Activated CD8-positive, alpha-beta memory T cell treated with anti-CD3 and anti-CD28 coated beads for 36 hours (primary cell): ENCODE results near the gene HIVEP1. TPM values are rescaled to one million over a fixed set of nuclear protein-coding genes. Genes with fewer than 3 reads are reported as not detected.

Experiments
- CTCF ChIA-PET: fragments of 350-600 bp; sonication (Branson Sonifier 250); formaldehyde crosslinking; loops from one replicate; lab custom pipeline; 2021; ENCODE audit warnings: antibody characterized with exemption; lab: Charles Lee
- POLR2A ChIA-PET: fragments of 350-600 bp; sonication (Branson Sonifier 250); formaldehyde crosslinking; loops from one replicate; lab custom pipeline; 2021; ENCODE audit warnings: antibody characterized with exemption; lab: Charles Lee
- total RNA-seq, 2 experiments: library from RNA; stranded (reverse); gene quantifications; one replicate each; pipeline ENCODE4 v1.2.3, GENCODE V29; 2021

HIVEP1 gene
- total RNA-seq, 2 experiments from 2014 or later: 32.1 to 32.4 TPM

DNA sequence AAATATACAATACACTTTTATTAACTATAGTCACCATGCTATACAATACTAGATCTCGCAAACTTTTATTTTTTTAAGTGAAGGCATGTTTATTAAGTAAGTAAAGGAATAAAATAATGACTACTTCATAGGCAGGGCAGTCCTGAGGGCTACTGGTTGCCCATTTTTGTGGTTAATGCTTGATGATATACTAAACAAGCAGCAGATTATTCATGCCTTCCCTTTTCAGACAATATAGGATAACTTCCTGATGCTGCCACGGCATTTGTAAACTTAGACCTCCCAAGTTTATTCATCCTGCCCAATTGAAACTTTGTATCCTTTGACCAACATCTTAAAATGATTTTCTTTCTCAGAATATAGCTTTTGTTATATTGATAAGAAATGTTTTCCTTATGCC is 24.7 kb upstream of the HIVEP1 start:
- CTCF ChIA-PET: interaction anchor here (0.6 kb wide), 1 partner anchor 1226 kb away, joined by 3 read pairs; no protein-coding TSS in a partner anchor
- POLR2A ChIA-PET: no interaction called here

DNA sequence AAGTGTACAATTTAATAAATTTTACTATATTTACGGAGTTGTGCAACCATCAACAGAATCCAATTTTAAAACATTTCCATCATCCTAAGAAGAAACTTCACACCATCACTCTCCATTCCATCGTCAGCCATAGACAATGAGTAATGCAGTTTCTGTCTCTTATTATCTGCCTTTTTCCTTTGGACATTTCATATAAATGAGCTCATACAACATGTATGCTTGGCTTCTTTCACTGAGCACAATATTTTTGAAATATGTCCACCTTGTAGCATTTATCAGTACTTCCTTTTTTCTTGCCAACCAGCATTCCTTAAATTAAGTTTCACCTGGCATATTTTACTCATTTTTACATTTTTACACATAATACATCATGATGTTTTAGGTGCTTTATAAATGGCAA is 22.7 kb upstream of the HIVEP1 start:
- POLR2A ChIA-PET: no interaction called here
- CTCF ChIA-PET: no interaction called here

DNA sequence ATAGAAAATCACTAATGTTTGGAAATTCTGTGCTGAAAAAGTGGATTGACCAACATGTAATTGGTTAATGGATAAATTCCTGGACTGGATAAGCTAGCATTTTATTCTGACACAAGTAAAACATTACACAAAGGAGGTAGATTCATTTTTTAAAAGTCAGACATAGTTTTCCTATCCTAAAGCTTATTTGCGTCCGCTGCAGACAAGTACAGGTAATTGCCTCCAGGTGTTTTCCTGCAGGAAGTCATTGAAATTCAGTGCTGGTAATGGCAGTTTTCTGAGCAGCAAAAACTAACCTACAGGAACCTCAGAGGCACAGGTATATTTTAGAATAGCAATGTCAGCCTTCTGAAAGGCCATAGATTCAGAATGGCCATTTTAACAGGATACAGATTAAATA is 20.0 kb upstream of the HIVEP1 start:
- CTCF ChIA-PET: no interaction called here
- POLR2A ChIA-PET: no interaction called here

DNA sequence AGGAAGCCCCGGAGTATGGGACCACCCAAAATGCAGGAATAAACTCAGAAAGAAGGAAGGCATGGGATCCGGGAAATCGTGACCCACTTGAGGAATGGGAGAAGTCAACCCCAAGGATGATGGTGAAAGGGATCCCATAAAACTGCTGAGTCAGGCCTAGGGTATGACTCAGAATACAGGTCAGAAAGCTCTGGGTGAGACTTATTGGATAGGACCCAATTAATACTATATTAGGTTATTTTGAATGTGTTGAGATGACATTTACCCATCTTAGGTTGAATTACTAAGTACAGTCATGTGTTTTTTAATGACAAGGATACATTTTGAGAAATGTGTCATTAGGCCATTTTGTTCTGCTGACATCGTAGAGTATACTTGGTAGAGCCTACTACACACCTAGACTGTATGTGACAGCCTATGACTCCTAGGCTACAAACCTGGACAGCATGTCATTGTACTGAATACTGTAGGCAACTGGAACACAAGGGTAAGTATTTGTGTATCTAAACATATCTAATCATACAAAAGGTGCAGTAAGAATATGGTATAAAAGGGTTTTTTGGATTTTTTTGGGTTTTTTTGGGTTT is 17.1 kb upstream of the HIVEP1 start:
- ChIA-PET POLR2A (no interaction called here), CTCF (no interaction called here)

DNA sequence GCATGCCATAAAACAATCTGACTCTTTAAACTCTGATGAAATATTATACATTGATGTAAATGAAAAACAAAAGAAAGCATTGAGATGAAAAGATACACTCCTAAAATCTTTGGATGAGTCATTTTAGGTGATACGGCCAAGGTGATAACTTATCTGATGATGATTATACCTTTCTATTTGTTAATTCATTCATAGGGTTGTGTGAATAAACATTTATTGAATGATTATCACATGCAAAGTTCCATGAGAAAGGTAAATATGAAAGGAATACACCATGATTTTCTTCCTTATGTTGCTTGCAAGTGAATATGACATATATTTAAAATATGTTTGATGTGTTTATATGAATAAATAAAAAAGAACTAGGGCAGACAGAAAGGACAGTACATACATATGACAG is 15.4 kb upstream of the HIVEP1 start:
- ChIA-PET CTCF (no interaction called here), POLR2A (no interaction called here)

DNA sequence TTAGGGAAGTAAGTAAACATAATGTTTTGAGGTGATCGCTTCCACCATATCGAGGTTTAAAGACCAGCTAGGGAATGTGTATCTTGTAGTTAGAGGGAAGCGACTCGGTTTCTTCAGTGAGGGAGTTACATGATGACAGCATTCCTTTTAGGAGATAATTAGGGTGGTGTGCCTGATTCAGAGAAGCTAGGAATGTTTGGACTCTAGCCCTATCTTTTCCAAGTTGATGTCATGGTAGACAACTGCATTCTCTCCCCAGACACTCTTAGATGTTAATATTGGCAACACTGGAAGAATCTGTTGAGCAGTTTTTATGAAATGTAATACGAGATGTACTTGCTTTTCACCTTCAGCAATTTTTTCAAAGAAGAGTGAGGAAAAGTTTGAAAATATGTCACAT is 12.9 kb upstream of the HIVEP1 start:
- POLR2A ChIA-PET: no interaction called here
- CTCF ChIA-PET: no interaction called here

DNA sequence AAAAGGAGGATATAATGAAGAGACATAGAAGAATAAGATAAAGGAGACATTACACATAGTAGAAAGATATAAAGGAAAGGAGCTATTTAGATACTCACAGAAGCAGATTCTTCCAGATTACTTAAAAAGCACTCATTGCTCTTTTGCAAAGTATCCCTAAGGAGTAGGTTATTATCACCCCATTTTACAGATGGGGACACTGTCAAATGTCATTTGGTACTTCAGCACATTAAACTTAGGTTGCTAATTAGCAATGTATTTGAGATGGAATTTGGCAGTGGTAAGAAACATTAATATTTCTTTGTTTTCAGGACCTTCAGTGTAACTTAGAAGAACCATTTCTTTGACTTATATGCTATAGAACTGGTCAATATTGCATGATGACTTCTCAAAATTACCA is 11.9 kb upstream of the HIVEP1 start:
- ChIA-PET POLR2A (no interaction called here), CTCF (no interaction called here)

DNA sequence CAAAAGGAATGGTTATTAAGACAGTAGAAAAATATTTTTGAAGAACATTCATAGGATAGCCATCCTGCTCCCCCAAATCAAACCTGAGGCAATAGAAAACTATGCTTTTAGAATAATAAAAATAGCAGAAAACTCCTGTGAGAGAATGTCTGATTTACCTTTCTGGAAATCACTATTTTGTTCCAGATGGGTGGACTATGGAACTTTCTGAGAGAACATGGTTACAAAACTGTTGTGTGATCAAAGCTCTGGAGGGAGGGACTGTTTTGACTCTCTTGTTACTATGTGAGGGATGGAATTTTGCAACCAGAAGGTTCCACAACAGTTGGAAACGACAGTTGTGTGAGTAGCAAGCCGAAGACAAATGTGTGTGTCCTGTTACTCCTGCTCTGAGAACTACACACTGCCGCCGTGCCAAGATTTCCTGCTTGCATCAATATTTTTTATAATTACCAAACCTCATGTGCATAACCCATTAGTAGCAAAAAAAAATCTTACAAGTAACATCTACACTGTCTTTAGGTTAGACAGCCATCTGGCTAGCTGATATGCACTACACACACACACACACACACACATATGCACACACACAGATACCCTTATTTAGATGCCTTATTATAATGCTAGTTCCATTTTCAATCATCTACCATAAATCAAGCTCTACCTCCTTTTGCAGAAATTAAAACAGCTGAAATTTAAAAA is 11.0 kb upstream of the HIVEP1 start:
- ChIA-PET CTCF (no interaction called here), POLR2A (interaction anchor here (0.6 kb wide), 1 partner anchor 11 kb away, joined by 5 read pairs; no protein-coding TSS in a partner anchor)

DNA sequence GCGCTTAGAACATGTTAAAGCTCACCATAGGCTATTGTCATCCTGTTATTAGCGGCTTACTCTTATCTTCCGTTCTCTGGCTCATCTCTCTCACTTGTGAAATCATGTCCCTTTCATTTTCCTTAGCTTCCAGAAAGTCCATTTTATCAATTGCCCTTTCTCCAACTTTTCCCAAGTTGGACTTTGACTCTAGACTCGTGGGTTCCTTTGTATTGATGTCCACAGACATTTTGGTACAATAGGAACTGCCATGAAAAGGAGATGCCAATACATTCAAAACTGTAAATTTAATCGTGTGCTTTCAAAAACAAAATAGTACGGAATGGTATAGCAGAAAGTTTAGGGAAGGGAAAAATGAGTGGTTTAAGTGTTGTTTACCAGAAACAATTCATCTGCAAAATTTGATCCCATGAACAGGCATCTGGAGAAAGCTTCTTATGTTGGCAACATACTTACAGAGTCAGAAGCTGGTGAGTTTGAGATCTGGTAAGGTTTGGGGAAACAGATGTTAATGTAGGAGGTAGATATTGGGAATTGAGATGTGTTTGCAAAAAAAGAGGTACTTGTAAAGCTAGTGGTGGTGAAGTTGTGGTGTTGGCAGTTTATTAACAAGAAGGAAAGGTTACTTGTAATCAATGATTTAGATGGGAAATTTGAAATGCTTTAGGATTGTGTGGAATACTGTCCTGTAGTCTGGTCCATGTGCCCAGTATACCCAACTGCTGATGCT is 10.2 kb upstream of the HIVEP1 start:
- CTCF ChIA-PET: no interaction called here
- POLR2A ChIA-PET: interaction anchor here (0.6 kb wide), 1 partner anchor 11 kb away, joined by 5 read pairs; no protein-coding TSS in a partner anchor

DNA sequence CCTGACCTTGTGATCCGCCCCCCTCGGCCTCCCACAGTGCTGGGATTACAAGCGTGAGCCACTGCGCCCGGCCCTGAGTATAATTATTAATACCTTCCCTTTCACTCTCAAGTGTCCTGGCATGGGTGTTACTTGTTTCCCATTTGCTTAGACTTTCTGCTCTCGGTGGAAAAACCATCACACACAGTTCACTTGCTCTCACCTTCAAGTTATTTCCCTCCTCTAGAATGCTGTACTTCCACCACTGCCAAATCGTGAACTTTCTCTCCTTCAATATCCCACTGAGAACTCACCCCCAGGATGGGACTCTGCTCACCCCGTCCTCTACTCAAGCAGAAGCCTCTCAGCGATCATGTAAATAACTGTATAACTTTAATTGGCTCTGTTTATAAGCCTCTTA is 4.6 kb upstream of the HIVEP1 start:
- CTCF ChIA-PET: no interaction called here
- POLR2A ChIA-PET: no interaction called here

DNA sequence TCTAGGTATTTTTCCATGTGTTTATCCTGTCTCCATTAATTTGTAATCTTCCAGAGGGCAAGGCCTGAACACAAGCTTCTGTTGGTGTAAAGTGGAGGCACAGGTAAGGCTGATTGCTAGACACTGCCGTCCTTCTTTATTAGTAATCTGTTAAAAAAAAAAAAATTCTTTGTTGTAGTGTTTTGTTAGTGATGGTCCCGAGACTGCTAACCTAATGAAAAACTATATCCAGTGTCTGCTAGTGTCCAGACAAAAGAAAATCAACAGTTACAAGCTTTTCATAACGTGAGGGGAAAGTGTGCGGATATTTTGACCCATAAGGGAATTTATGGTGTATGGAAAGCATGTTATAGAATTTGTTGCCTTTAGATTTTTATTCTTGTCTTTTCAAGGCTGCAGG is 4.2 kb upstream of the HIVEP1 start:
- ChIA-PET CTCF (no interaction called here), POLR2A (no interaction called here)

DNA sequence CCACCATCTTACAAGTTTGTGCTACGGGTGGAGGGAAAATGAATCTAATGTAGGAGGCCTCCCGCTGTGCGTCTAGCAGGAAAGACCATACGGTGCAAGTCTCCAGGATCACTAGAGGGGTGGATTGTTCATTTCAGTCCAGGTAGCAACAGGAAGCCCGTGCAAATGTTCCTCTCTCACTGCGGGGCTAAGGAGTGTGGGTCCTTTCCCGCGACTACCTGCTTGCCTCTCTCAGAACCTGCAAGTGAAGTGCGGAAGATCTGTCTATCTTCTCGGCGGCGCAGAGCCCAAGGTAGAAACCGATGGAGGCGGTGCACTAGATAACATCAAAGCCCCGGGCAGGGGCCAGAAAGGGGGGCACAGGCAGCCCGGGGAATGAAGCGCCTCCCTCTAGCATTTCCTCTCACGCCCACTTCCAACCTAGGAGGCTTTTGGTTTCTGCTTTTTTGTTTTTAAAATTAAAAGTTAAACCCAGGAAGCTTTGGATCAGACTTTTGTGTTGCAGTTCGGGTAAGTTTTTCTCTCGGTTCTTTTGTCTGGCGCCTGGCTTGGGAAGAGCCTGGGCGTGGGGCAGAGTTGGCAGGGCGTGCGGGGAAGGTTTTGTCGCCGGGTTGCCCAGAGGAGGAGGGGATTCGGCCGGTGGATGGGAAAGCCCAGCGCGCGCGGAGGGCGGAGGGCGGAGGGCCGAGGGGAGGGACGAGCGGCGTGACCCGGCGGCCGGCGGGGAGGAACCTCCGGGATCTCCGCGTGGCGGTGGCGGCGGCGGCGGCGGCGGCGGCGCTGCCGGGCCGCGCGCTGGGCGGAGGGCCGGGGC is 3.5 kb upstream of the HIVEP1 start:
- POLR2A ChIA-PET: interaction anchor here (2.2 kb wide), 1 partner anchor 296 kb away, joined by 13 read pairs; no protein-coding TSS in a partner anchor
- CTCF ChIA-PET: no interaction called here

DNA sequence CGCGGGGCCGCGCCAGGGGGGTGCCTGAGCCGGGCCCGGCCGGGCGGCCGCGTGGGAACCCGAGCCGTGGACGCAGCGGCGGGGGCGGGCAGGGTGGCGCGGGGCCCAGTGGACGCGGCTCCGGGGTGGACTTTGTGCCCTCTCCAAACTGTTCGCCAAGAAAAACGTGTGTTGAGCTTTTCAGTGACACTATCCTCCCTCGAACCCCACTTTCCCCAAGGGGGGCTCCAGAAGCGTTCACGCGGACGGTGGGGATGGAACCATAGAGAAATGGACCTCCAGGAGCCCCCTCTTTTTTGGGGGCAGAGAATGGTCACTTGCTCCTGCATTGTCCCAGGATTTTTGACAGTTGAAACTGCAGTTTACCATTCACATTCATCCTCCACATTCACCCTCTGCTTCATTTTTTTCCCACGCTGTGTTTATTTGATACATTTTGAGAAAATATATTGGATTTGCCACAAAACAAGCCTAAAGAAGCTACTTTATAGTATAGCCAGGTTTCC is 2.9 kb upstream of the HIVEP1 start:
- CTCF ChIA-PET: interaction anchor here (1.5 kb wide), 1 partner anchor 16 kb away, joined by 3 read pairs; no protein-coding TSS in a partner anchor
- POLR2A ChIA-PET: interaction anchor here (2.2 kb wide), 1 partner anchor 297 kb away, joined by 13 read pairs; no protein-coding TSS in a partner anchor

DNA sequence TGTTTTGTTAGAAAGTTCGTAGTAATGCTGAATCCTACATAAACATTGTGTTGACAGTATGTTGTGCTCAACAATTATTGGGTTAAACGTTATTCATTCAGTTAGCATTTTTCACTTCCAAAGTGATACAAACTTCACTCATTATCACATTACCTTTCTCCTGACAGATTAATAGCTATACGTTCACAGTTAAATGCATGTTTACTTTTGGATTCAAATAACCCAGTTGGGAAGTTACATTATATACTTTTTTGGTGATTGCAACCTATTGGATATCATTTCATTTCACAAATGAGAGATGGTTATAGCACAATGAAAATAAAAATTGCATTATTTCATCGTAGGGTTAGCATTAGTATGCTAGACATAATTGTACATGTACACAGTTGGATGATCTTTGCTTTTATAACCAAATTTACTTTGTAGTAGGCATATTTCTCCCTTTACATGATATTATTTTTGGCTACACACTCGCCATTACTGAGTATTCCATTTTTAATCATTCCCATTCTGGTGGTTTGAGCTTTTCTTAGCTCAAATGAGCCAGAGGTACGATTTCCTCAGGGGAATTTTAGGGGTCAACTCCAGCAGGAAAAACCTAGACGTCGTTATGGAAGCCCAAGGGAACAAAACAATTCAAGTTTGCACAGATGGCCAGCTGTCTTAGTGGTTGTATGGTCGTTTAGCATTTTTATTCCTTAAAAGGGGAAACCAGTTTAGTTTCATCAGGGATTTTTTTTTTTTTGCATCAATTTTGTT is 2.1 kb upstream of the HIVEP1 start:
- ChIA-PET POLR2A (interaction anchor here (0.6 to 2.2 kb wide), 2 partner anchors 296 to 298 kb away, joined by 3 to 13 read pairs; no protein-coding TSS in a partner anchor), CTCF (interaction anchor here (1.5 kb wide), 2 partner anchors 17 to 299 kb away, joined by 3 read pairs; no protein-coding TSS in a partner anchor)

DNA sequence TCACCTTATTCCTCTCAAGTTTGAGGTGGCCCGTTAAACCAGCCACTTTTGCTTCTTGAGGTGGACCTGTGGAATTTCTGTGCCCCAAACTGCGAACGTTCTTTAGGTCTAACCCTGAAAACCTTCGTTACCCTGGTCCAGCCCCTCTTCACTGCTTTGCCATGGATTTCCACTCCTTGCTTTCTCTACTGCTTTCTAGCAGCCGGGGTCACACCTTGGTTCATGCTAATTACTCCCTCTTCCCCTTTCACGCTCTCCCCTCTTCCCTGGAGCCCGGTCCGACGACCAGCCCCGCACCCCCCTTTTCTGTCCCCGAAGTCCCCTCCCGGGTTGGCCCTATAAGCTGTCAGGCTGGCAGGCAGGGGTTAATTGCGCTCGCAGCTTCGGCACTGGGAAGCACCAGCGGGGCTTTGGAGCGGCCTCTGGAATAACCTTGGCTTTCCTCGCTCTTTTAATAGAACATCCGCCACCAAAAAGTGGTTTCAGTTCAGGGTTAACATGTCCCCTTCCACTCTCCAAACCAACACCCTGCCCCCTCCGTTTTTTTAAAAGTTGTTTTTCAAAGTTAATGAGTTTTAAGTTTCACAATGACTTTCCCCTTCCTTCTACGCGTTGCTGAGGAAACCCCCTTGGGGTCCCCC is 1.4 kb upstream of the HIVEP1 start:
- ChIA-PET CTCF (interaction anchor here (1.5 kb wide), 2 partner anchors 18 to 300 kb away, joined by 3 read pairs; no protein-coding TSS in a partner anchor), POLR2A (interaction anchor here (0.6 to 1.4 kb wide), 2 partner anchors 297 to 300 kb away, joined by 3 to 5 read pairs; no protein-coding TSS in a partner anchor)

DNA sequence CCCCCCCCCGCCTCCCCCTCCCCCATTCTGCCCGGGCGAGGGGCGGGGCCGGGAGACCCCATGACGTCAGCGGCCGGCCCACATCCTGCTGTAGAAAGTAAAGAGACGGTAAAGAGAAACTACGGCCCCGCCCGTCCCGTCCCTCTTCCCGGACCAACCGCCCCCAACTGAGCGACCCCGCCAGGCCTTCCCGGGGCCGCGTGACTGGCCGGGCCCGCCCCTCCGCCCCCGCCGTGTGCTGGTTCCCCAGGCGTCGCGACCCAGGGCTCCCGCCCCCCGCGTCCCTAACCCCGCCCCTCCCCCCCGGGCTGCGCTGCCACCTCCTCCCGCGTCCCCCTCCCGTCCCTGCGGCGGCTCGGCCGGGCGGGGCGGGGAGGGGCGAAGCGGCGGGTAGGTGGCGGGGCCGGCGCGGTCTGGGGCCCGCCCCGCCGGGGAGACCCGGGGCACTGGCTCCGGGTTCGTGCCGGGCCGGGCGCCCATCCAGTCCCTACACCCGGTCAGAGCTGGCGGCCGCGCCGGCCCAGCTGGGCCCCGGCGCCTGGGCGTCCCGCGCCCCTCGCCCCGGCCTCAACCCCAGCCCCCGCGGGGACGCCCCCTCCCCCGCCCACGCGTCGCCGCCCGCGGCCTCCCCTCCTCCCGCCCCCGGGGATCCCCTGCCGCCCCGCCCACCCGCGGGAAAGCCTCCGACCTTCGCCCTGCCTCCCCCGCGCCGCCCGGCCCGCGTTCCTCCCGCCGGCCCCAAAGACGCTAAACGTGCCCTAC is 655 bp upstream of the HIVEP1 start:
- CTCF ChIA-PET: interaction anchor here (1.5 kb wide), 1 partner anchor 300 kb away, joined by 3 read pairs; no protein-coding TSS in a partner anchor
- POLR2A ChIA-PET: interaction anchor here (1.4 to 1.7 kb wide), 2 partner anchors 50 to 300 kb away, joined by 5 read pairs; no protein-coding TSS in a partner anchor
